GF-D8 (cell line): ENCODE measurements around the gene CAPG.
"Not testable (repeated sequence)": the region's sequence is repeated elsewhere in the genome, so short reads cannot be mapped to it uniquely, and the experiment has no call there.

Experiments used
- DNase-seq: peaks from one replicate; lab custom pipeline; 2025; lab: John Stamatoyannopoulos, UW

Gene CAPG

DNA sequence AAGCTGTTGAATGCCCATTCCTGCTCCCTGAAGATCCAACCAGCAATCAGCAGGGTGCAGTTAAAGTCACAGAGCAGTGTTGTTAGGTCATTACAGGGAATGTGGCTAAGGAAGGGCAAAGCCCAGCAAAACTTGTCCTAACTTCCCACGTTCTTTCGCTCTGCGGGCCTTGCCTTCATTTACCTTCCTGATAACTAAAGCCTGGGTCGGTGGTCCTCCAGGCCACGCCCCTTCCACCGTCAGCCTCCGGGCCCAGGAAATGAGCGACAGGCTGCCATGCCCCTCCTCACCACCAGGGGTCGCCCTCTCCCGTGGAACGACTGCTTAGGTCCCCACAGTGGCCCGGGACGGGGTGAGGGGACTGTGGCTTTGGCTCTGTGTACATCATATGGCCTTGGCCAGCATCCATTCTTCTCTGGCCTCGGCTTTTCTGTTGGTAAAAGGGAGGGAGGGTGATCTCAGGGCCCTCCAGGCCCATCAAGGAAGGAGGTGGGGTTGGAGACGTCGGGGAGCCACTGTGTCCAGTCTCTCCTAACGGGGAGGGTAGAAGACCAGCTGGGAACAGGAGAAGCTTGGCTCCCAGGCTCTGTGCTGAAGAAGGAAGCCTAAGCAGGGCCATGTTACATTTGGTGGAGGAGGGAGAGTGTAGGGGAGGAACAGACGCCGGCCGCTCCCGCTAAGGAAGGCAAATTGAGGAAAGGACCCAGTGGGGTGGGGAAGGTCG, 10.5 kb upstream of the CAPG start:
- DNase-seq: peak; percentile 39

- DNase-seq: no peak
Observed at GRCh38 chr2:85419009-85419675, 9.0 kb upstream of the CAPG start.

- DNase-seq: peak; percentile 48
Observed at GRCh38 chr2:85418132-85419008, 8.2 kb upstream of the CAPG start, which contains the start of gene SH2D6. TSS of gene SH2D6 (plus strand) at chr2:85418714. CDS start at chr2:85429466, 10,752 bp downstream.

DNA sequence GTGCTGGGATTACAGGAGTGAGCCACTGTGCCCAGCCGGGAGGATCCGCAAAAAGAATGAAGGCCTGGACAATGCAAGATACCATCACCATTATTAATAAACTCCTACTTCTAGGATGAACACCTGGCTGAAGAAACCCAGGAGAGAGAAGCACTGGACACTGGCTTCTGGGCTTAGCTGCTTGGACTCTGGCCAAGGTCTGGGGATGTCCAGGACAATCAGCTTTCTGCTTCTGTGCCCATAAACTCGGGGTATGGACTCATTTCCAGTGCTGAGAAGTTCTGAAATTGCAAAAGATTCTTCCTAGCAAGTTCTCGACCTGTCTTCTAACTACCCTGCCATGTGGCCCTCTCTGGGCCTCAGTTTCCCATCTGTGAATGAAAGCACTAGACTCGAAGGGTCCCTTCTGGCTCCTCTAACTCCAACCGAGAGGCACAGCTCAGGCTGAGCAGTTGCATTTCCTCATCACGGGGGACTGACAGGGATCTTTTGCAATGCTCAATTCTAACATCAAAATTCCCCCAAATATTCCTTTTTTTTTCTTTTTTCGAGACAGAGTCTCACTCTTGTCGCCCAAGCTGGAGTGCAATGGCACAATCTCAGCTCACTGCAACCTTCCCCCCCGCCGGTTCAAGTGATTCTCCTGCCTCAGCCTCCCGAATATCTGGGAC, 5.9 kb upstream of the CAPG start:
- no peak for DNase-seq

DNA sequence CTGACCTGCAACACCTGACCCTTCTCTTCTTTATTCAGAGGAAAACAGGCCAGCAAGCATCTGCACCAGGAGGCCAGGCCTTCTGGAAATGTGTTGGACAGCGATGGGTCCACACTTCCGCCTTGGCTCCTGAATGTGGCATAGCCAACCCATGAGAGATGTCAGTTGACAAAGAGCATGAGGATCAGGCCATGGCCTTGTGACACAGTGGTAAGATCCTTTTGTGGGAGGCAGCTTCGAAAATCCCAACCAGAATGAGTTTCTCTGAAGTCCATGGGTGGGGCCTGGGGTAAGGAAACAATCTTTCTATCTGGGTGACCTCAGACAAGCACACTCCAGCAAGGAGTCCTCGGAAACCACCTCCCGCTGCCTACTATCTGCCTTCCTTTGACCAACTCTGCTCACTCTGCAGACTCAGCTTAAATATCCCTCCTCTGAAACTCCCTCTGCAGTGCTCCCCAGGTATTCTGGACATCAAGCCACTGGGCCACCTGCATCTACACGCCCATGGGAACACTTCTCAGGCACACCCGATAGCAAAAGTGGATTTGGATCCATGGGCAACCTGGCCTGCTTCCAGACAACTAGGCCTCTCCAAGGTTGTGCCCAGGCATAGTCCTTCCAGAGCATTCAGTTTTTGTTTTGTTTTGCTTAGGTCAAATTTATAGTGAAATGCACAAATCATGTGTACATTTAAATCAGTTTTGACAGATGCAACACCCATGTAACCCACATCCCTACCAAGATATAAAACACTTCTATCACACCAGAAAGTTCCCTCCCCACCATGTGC, 4.8 kb upstream of the CAPG start:
- no peak for DNase-seq

GRCh38 chr2:85414421-85414759, 4.2 kb upstream of the CAPG start:
- DNase-seq: not testable (repeated sequence)

DNA sequence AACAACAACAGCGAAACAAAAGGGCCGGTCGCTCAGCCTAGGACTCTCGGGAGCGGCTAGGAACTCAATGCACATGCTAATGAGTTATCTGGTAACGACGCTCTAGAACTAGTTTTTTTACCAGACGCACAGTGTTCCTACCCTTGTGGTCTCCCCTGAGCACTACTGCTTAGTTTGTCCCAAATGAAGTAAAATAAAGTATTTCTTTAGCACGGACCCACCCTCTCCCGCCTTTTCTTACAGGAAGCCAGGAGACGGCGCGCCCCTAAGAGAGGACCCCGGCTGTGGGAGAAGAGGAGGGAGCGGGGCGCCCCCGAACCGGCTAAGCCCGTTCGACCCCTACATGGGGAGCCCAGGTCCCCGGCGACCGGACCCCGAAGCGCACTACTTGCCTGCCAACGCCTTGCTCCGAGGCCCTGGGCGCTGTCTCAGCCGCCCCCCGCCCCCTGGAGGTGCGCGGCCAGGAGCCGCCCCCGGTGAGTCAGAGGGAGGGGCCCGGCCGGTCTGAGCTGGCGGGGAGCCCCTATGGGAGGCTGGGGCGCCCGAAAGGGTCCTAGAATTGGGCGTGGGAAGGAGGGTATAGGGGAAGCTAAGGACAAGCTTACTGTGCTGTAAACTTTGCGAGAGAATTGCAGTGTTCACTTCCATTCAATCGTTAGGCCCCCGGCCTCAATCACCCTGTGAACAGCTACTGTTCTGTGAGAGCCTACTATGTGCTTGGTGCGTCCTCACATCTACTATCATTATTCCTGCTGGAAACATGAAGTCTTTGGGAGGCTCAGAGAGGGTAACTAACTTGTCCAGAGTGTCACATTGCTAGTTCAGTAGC, 3.6 kb upstream of the CAPG start:
- no peak for DNase-seq

DNA sequence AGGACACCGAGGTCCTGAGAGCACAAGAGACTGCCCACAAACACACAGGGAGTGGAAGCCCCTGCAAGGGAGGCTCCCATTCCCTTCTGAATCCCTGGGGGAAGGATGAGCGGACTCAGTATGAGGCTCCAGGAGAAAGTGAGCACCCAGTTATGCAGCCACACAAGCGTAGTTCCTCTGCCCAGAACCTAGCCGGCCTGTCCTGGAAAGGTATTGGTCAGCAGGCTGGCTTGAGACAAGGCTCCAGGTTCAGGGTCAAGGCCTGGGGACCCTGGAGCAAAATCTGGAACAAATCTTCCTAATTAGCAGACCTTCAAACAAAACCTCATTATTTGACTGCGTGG, 1.2 kb upstream of the CAPG start:
- no peak for DNase-seq

GRCh38 chr2:85410584-85411404, 628 bp upstream of the CAPG start:
- DNase-seq: no peak

GRCh38 chr2:85405201-85406059, 4.7 kb downstream of the CAPG start:
- DNase-seq: peak; percentile 93

DNA sequence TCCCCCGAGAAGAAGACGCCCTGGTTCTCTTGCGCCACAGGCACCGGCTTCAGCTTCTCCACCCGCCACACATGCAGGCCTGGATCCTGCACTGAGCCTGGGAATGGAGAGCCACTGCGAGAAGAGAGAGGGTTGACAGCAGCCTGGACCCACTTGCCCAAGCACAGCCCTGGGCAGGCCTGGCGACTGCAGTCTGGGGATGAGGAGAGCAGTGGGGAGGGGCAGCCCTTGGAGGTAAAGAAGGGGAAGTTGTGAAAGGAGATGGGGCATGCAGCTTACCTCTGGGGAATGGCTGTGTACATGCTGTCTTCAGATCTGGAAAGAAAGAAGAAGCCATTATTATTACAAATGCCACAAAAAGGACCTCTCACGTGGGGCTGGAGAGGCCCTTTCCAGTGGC, 8.3 kb downstream of the CAPG start:
- DNase-seq: peak; percentile 36

- no peak for DNase-seq
Observed at GRCh38 chr2:85401464-85401805, 8.7 kb downstream of the CAPG start.

DNA sequence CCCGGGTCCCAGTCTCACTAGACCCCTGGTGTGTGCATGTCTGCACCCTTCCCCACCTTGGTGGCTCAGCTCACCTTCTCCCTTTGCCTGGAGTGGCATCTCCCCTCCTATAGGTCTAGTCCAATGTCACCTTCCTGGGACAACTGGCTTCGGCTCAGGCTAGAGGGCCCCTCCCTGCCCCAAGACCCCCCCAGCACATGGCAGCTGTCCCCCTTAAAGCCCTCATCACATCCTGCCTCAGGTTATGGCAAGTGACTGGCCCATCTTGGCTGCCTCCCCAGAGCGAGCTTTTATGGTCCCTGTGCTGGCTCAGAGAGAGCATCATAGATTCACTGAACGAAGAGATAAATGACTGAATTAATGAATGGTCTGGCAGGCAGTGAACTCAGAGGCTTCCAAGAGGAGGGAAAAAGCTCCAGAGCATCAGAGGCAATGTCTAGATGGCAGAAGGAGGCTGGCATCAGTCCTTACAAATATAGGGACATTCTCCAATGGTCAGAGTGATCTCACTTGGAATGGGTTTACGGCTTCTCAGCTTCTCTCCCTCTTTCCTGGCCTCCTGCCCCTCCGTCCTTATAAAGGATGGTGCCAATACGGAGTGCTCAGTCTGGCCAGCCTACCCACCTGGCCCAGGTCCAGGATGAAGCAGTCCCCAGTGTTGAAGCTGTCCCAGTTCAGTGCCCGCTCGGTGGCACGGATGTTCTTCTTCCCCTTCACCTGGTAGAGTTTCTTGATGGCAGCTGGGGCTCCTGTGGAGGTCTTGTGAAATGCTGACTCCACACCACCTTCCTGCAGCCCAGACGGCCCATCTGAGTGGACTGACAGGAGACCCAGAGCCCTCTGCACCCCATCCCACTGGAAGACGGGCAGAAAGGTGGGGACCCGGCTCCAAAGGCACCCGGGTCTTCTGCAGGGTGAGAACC, 9.4 kb downstream of the CAPG start:
- no peak for DNase-seq

- DNase-seq: no peak
Observed at GRCh38 chr2:85400023-85400422, 10.1 kb downstream of the CAPG start.

GRCh38 chr2:85399183-85399455, 11.0 kb downstream of the CAPG start:
- DNase-seq: no peak

DNA sequence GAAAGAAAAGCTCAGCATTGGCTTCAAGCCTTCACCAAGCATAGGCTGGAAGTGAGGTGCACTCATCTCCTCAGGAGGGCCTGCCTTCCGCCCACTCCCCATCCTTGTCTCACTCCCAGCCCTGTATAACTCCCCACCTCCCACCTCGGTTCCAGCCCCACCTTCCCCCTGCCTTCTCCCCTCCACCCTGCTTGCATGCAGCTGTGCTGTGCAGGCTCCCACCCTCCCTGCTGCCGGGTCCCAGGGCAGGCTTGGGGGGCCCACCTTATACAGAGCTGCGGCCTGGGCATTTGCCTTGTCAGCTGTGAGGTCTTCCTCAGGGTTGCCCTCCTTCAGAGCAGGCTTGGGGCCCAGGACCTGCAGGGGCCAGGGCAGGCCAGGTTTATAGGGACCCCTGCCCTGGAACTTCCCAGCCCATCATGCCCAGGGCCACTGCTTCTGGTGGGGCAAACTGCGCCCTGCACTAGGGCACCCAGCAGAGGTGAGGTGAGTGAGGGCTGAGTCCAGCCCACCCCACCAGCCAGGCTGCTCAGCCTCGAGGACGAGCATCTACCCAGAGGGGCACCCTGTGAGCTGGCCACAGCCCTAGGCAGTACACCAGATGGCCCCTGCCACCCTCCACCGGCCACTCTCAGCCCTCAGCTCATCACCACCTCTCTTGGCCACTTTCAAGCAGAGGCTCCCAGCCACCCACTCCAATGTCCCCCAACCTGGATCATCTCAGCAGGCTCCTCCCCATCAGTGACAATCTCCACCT, 11.6 kb downstream of the CAPG start:
- DNase-seq: no peak

- no peak for DNase-seq
Observed at GRCh38 chr2:85397925-85398331, 12.2 kb downstream of the CAPG start.
